ENCODE measurements around the gene RAPGEF4.

RAPGEF4 gene

DNA sequence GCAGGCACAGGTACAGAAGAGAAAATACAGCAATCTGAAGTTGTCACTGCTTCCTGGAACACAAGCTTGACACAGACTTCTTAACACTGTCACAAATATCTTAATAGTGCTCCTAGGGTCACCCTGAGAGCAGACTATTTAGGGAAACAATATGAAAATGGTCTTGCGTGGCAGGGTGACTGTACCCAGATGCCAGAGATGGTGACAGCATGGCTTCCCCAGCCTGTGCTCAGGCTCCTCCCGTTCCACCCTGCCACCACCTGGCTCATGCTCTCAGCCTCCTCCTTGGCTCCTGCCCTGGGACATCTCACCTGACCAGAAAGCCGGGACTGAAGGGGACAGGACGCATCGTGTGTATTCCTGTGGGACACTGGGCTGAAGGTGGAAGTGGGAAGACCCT, 111.5 kb downstream of the RAPGEF4 start:
- no peak overlapping the region for H3K4me3 ChIP-seq (ENCODE audit: low read depth, low read length)
- no peak for DNase-seq (ENCODE audit: low read depth, low spot score)
- in situ Hi-C loops (cut with HindIII; ENCODE audit: low sequenced_read_pairs): no loop called here
- TF ChIP-seq, protein P1, sequence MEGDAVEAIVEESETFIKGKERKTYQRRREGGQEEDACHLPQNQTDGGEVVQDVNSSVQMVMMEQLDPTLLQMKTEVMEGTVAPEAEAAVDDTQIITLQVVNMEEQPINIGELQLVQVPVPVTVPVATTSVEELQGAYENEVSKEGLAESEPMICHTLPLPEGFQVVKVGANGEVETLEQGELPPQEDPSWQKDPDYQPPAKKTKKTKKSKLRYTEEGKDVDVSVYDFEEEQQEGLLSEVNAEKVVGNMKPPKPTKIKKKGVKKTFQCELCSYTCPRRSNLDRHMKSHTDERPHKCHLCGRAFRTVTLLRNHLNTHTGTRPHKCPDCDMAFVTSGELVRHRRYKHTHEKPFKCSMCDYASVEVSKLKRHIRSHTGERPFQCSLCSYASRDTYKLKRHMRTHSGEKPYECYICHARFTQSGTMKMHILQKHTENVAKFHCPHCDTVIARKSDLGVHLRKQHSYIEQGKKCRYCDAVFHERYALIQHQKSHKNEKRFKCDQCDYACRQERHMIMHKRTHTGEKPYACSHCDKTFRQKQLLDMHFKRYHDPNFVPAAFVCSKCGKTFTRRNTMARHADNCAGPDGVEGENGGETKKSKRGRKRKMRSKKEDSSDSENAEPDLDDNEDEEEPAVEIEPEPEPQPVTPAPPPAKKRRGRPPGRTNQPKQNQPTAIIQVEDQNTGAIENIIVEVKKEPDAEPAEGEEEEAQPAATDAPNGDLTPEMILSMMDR (IDR thresholded peaks at IDR 0.05; ENCODE audit: low read depth, low read length): no peak

DNA sequence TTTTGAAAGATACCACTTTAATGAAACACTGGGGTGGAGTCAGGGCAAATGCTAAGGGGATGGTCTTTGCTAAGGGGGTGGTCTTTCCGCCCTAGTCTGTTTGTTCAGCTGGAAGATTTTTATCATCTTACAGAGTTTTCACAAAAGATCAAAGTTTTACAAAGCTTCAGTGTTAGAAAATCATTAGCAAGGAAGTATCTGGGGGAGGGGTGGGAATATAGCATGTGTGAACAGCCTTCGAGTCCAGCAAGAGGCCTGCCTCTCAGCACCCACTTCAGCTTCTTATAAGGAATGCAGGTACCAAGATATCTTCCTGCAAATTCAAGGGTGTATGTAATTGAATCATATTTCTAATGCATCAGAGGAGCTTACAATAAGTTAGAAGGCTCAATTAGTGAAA, 112.9 kb downstream of the RAPGEF4 start:
- no peak for DNase-seq (ENCODE audit: low read depth, low spot score)
- no peak overlapping the region for H3K4me3 ChIP-seq (ENCODE audit: low read depth, low read length)
- TF ChIP-seq, protein P1 (IDR thresholded peaks at IDR 0.05; ENCODE audit: low read depth, low read length): no peak
- in situ Hi-C loops (cut with HindIII; ENCODE audit: low sequenced_read_pairs): no loop called here

DNA sequence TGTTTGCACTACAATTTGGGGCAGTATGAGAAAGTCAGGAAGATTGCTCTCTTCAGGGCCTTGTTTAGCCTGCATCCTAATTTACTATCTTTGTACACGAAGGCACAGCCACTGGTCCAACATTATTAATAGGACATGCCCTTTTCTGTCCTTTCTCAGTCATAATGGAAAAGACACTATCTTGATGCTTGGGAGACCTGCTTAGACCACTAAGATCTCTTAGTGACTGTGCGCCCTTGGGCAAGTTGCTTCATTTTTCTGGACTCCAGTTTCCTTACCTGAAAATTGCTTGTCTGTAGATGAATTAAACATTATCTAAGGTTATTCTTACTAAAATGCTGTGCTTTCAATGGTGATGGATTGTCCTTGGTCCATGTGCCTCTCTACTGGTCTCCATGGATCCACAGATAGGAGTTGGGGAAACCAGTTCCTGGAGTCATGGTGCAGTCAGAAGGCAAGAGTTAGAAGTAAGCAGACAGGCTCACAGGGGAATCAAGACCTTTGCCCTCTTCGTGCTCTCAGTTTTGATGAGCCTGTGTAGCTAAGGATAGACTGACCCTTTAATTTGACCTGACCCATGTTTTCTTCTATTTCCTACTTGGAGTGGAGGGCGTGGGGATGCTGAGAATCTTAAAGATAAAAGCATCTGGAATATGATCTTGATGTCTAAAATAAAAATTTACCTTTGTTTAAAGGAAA, 114.0 kb downstream of the RAPGEF4 start:
- no peak overlapping the region for H3K4me3 ChIP-seq (ENCODE audit: low read depth, low read length)
- no peak for DNase-seq (ENCODE audit: low read depth, low spot score)
- TF ChIP-seq, protein P1 (IDR thresholded peaks at IDR 0.05; ENCODE audit: low read depth, low read length): no peak
- in situ Hi-C loops (cut with HindIII; ENCODE audit: low sequenced_read_pairs): no loop called here

DNA sequence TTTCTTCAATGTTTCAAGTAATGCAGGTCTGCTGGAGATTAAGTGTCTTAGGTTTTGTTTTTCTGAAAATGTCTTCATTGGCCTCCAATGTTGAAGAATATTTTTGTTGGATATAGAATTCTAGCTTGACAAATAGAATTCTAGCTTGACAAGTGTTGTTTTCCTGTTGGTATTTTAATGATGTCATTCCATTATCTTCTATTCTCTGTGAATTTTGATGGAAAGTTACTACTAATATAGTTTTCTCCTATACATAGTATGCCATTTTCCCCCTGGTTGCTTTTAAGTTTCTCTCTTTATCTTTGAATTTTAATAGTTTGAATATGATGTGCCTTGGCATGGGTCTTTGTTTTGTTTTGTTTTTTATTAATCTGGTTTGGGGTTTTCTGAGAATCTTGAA, 119.9 kb downstream of the RAPGEF4 start:
- in situ Hi-C loops (cut with HindIII; ENCODE audit: low sequenced_read_pairs): no loop called here
- no peak for DNase-seq (ENCODE audit: low read depth, low spot score)
- H3K4me3 ChIP-seq (ENCODE audit: low read depth, low read length): no peak overlapping the region
- TF ChIP-seq, protein P1 (IDR thresholded peaks at IDR 0.05; ENCODE audit: low read depth, low read length): no peak

DNA sequence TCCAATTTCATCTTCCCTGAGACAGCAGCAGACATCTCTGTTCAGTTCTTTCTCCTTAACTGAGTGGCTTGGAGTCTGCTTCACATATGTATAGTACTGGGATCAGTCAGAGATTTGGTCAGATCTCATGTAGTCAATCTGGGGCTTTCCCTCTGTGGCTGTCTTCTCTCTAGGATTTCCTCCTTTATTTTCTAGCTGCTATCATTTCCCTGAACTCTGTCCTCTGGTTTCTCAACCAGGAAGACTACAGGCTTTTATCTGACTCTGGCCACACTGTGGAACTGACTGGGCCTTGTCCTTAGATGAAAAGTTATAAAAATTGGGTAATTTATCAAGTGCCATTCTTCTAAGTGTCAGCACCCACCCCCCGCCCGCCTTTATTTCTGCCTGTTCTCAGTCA, 121.0 kb downstream of the RAPGEF4 start:
- in situ Hi-C loops (cut with HindIII; ENCODE audit: low sequenced_read_pairs): no loop called here
- TF ChIP-seq, protein P1 (IDR thresholded peaks at IDR 0.05; ENCODE audit: low read depth, low read length): no peak
- DNase-seq (ENCODE audit: low read depth, low spot score): no peak
- H3K4me3 ChIP-seq (ENCODE audit: low read depth, low read length): no peak overlapping the region

DNA sequence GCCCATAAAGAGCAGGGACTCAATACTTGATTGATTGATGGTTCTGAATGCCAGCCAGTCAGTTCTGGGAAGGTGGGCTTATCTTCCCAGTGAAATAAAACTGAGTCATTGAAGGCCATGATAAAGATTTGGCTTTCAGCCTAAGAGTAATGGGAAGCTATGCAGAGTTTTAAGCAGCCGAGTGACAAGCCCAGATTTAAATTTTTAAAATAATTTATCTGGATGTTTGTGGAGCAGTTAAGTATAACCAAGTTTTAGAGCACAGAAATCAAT, 122.8 kb downstream of the RAPGEF4 start:
- TF ChIP-seq, protein P1 (IDR thresholded peaks at IDR 0.05; ENCODE audit: low read depth, low read length): no peak
- no peak overlapping the region for H3K4me3 ChIP-seq (ENCODE audit: low read depth, low read length)
- DNase-seq (ENCODE audit: low read depth, low spot score): no peak
- in situ Hi-C loops (cut with HindIII; ENCODE audit: low sequenced_read_pairs): no loop called here
